HG03378 (cell line): ENCODE measurements around the gene ZNF584.
"Not testable (repeated sequence)": the region's sequence is repeated elsewhere in the genome, so short reads cannot be mapped to it uniquely, and the experiment has no call there.

ENCODE experiments used
- ATAC-seq: cut with Tn5 transposase; IDR thresholded peaks from one replicate; pipeline ENCODE4 v1.9.1; 2021; ENCODE audit warnings: mild to moderate bottlenecking, moderate library complexity; ENCODE audit not compliant: unreplicated experiment

Gene ZNF584

DNA sequence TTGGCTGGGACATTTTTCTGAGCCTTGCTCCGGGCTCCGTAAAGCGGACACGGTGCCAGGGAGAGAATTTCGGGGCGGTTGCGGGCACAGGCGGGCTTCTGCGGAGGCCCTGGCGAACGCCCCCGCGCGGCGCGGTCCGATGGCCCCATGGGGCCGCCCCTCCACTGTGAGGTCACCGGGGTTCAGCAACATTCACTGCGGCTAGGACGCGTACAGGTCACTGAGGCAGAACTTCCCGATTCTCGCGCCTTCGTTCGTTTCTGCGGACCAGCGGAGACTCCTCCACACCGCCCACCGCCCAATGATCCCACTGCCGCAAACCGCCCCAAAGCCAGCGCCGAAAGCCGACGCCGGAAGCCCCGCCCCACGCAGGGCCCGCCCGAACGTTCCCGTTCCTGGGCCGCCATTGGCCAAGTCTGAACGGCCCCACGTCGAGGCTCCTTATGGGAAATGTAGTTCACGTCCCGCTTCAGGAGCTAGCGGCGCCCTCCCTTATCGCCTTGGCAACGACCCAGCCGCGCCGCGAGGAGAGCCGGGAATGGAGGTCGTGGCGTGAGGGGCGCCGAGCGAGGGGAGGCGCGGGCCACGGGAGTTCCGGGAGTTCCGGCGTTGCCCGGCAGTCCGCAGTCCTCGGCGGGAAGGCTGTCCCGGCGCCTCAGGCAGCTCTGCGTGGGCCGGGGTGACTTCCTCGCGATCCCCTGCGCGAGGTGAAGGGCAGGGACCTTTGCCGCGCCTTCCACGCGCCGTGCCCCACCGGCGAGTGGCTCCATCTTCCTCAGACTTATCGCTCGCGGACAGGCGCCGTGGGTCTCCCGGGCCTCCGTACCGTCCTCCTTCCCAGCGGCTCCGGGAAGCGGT is at the start of gene ZNF584:
ZNF584 (plus strand) TSS at position 498 of the 858 bp plus-strand sequence. CDS start 499 bp downstream, outside the sequence.
- peak; percentile 84 for ATAC-seq

DNA sequence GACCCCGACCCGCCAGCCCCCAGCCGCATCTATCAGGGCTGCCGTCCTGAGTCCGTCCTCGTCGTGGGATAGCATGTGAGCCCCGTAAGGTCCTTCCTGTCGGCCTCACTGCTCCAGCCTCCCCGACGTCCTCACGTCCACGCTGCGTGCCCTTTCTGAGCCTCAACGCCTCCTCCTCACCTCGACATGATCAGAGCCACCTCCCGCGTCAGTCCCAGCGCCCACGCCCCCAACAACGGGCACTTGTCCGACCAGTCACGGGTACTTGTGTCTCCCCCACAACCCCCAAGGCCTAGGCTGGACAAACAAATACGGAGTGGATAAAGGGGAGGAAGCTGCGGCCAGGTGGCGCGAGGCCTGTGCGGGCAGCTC is 46.6 kb upstream of the ZNF584 start:
- peak; percentile 18 for ATAC-seq

DNA sequence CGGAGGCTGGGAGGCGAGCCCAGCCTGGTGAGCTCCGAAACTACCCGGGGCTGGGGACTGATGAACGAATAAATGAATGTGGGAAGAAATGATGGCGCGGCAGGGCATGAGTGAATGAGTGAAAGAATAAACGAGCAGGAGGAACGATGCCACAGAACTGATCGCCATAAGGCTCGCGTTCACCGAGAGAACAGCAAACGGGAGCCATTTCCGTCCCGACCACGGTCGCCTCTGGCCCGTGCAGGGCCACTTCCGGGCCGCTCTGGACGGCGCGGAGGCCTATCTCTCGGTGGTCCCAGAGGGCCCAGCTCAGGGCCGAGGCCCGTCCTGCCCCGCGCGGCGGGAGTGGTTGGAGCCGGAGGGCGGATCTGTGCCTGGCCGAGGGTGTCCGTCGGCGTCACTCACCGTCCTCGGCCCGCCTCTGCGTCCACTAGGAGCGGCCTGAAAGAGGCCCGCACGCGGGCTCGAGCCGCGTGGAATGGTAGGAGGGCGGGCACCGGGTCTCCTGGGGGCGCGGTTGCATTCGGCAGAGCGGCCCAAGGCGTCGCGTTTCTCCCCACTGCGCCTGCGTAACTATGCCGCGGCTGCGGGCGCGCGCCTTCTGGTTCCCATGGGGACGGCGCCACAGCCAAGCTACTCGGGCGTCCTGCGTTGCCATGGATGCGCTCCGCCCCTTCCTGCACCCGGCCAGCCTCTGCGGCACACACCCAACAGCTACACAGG is 46.0 kb upstream of the ZNF584 start, which contains the start of gene ZNF497:
ZNF497 (minus strand) TSS at position 480 of the 723 bp plus-strand sequence. CDS start 5,116 bp downstream, outside the sequence.
- ATAC-seq: peak; percentile 73

DNA sequence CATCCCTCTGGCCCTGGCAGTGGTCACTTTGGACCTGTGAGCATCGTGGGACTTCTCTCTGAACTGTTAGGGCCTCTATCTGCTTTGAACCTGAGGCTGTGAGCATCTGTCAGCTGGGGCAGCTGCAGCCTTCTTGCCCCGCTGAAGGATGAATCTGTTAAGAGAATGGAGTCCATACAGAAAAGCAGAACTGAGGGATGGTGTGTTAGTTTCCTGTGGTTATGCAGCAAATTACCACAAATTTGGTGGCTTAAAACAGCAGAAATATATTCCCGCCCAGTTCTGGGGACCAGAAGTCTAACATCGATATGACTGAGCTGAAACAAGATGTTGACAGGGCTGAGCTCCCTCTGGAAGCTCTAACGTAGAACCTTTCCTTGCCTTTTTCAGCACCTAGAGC is 44.3 kb upstream of the ZNF584 start:
- no peak for ATAC-seq

DNA sequence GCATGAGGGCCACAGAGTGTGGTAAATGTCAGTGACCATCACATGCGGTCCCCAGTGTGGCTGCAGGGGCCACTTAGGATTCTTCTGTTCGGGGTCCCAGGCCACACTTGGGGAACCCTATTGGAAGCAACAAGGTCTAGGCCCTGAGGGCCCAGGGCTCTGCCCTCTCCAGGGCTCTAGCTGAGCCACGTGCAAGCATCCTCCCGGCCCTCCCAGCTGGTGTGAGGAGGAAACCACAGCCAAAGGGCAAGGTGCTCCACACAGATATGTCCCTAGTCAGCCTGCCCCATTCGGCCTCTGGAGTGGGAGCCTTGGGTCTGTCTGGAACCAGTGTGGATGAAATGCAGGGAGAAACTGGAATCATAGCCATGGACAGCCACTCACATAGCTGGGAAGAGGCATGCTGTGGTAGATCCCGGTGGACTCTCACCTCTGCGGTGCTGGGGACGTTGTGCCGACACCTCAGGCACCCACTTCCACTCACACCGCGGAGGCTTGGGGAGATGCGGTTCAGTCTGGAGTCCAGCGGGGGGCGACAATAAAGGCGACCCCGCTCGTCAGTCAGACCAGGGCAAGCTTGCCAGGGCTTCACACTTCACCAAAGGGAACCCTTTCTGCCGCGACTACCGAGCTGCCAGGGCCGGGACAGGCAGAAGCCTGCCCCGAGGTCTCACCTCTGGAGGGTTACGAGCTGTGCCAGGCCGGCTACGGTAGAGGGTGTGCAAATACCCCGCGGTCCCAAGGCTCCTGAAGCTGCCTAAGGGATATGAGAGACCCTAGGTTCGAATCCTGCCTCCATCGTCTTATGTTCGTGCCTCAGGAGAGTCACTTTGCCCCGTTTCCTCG is 41.6 kb upstream of the ZNF584 start:
- ATAC-seq: no peak

DNA sequence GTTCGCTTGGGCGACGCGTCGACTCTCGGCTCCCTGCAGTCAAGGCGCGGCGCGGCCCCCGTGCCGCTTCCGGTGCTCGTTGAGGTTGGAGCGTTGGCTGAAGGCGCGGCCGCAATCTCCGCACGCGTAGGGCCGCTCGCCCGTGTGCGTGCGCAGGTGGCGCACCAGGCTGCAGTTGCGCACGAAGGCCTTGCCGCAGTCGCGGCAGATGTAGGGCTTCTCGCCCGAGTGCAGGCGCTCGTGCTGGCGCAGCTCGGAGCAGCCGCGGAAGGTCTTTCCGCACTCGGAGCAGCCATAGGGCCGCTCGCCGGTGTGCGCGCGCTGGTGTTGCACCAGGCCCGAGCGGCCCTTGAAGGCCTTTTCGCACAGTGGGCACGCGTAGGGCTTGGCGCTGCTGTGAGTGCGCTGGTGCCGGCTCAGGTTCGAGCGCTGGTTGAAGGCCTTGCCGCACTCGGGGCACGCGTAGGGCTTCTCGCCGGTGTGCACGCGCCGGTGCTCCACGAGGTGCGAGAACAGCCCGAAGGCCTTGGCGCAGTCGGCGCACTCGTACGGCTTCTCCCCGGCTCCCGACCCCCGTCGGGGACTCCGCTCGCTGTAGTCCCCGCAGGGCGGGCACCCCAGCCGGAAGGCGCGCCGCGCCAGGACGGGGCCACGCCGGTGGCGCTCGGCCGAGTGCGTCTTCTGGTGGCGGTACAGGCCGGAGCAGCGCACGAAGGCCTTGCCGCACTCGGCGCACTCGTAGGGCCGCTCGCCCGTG is 40.6 kb upstream of the ZNF584 start:
- ATAC-seq: no peak

DNA sequence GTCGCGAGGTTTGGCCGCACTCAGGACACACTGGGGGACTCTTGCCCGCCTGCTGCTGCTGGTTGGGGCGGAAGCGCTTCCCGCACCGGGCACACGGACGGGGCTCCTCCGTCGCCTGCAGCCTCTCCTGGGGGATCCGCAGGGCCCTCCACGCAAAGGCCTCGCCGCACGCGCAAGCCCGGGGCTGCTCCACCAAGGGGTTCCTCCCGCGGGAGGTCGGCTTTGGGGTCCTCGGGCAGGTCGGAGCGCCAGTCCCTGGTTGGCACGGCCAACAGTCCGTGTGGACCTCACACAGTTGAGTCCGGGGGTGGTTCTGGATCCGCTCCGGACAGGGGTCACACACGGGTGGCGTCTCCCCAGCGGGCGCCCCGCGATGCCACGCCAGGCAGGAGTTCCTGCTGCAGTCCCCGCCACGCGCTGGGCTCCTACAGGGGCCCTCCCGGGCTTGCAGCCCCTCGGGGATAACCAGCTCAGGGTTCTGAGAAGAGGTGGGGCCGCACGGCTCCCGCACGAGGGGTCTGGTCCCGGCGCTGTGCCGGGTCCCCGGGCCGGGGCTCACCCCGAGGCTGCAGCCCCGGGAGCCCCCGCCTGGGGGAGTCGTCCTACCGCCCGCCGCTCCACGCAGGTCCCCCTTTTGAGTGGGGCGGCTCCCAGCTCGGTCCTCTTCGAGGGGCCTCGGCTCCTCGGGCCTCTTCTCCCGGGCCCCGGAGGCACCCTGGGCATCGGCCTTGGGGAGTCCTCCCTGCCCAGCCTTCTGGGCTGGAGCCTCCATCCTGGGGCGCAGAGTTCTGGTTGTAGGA is 39.7 kb upstream of the ZNF584 start:
- ATAC-seq: no peak

DNA sequence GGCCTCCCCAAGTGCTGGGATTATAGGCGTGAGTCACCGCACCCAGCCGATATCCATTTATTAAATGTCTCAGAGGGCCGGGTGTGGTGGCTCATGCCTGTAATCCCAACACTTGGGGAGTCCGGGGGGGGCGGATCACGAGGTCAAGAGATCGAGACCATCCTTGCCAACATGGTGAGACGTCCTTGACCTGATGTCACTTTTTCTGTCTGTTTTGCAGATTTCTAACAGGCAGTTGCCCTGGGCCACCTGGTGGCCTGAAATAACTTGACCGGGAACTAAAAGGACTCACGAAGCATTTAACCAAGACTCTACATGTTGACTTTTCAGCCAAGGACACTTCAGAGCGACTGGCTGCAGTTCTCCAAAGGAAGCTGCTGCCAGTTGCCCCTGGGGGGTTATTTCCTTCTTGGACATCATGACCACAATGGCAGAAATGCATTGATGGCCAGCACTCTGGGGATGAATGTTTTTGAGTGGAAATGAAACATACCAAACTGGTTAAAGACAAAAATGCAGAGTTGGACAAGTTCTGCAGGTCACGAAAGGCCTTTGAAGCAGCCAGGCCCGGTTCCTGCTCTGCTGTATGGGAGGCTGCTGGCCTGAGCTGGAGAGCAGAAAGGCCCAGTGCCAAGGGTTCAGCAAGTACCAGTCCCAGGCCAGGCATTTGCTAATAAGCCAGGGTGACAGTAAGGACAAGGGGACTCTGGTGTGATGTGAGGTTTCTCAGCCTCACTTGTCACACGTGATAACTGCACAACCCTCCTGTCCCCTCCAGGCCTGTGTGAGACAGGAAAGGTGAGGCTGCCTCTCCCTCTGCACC is 35.9 kb upstream of the ZNF584 start:
- ATAC-seq: no peak

DNA sequence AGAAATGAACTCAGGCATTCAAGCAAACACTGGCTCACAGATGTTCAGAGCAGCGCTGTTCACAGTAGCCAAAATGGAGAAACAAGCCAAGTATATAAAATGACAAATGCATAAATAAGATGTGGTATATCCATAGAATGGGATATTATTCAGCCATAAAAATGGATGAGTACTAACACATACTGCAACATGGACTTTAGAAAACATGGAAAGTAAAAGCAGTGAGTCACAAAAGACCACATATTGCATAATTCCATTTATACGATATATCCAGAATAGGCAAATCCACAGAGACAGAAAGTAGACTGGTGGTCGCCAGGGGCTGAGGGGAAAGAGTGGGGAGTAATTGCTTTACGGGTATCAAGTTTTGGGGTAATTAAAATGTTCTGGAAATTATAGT is 34.2 kb upstream of the ZNF584 start:
- no peak for ATAC-seq

DNA sequence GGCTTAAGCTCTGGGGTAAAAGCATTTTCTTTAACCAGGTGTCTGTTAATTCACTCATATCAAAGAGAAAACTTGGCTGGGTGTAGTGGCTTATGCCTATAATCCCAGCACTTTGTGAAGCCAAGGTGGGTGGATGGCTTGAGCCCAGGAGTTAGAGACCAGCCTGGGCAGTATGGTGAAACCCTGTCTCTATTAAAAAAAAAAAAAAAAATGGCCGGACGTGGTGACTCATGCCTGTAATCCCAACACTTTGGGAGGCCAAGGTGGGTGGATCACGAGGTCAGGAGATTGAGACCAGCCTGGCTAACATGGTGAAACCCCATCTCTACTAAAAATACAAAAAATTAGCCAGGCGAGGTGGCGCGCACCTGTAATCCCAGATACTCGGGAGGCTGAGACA is 31.7 kb upstream of the ZNF584 start:
- not testable (repeated sequence) for ATAC-seq

- no peak for ATAC-seq
Measured at GRCh38 chr19:58379246-58379645, 29.2 kb upstream of the ZNF584 start.

DNA sequence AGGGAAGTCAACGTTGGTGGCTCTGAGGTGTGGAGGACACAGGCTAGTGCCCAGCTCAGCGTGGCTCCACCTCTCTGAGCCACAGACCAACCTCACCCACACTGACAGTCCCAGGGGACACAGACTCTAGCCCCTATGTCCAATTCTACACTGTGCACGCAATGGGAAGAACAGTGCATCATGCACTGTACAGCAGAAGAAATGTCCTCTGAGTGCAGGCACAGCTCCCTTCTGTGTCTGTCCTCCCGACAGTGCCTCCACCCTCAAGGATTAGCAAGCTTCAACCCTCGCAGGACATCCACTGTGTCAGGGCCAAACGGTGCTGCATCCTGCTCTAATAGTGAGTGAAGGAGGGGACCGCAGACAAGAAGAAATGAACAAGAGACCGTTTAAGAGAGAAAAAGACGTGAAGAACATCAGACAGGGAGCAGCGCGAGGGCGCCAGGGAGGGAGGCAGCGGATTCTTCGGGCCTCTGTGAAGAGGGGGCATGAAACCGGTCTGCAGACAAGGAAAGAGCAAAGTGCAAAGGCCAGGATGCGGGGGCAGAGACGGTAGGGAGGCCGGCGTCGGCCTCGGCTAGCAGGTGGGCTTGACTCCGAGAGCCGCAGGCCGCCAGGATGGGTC is 28.3 kb upstream of the ZNF584 start:
- ATAC-seq: peak; percentile 0

- peak; percentile 85 for ATAC-seq
Measured at GRCh38 chr19:58380662-58381459, 27.6 kb upstream of the ZNF584 start, which contains the start of gene ZNF837. Gene ZNF837, minus strand, starts transcription at chr19:58381030. Its CDS starts 11,698 bp downstream, at chr19:58369332.

DNA sequence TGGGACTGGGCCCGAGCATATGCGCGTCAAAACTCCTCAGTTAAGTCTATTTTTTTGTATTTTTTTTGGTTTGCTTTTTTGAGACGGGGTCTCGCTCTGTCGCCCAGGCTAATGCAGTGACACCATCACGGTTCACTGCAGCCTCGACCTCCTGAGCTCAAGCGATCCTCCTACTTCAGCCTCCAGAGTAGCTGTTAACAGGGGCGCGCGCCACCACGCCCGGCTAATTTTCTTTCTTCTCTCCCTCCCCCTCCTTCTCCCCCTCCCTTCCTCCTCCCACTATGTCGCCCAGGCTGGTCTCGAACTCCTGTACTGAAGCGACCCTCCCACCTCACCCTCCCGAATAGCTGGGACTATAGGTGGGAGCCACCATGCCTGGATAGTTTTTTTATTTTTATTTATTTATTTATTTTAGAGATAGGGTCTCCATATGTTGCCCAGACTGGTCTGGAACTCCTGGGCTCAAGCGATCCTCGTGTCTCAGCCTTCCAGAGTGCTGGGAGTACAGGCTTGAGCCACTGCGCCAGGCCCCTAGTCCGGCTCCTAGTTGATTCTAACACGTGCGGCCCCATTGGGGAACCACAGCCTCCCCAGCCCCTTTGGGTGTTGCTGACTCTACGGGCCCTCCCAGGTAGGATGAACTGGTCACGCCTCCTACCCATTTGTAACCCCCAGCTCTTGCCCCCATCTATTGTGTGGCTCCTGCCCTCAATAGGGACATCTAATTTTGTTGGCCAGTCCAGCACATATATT is 26.8 kb upstream of the ZNF584 start:
- no peak for ATAC-seq

- no peak for ATAC-seq
Measured at GRCh38 chr19:58382997-58383603, 25.3 kb upstream of the ZNF584 start.

GRCh38 chr19:58385313-58385890 is 23.0 kb upstream of the ZNF584 start:
- ATAC-seq: no peak
